Mammary epithelial cell (primary cell): ENCODE data around the gene ZNF670.

Experiments
- CTCF ChIP-seq, 2 donors: IDR thresholded peaks in 1 of 2; conservative IDR thresholded peaks in 1 of 2; 2 replicates each; pipeline ENCODE4 v1.5.1; 2011 to 2012; ENCODE audit warnings: inconsistent platforms in 2 of 2, low read length in 2 of 2, mild to moderate bottlenecking in 2 of 2, control low read depth in 1 of 2, low read depth in 1 of 2; ENCODE audit not compliant: insufficient read depth in 1 of 2; ENCODE audit errors: extremely low read depth in 1 of 2
- EZH2 ChIP-seq: IDR thresholded peaks from 2 replicates; pipeline ENCODE4 v1.6.1; 2012; ENCODE audit warnings: low read length, inconsistent platforms, borderline replicate concordance

GRCh38 chr1:247070645-247071044 lies 8.0 kb downstream of the ZNF670 start:
- TF ChIP-seq CTCF (conservative IDR thresholded peaks at IDR 0.05 in 1 of 2, IDR thresholded peaks at IDR 0.05 in 1 of 2; ENCODE audit: extremely low read depth in 1 of 2, insufficient read depth in 1 of 2, low read depth in 1 of 2, low read length in 2 of 2) (no peak), EZH2 (no peak)
